Hindlimb muscle (tissue), 1 donor: ENCODE results near the gene ANKRD37. TPM values are rescaled to one million over a fixed set of nuclear protein-coding genes. Genes with fewer than 3 reads are reported as not detected.

Experiments
- DNase-seq: peaks from one replicate; pipeline ENCODE4 v3.0.0-alpha.2; 2013
- polyA plus RNA-seq: library from polyadenylated mRNA; unstranded; fragments of 120-200 nt; gene quantifications from one replicate; pipeline ENCODE4 v1.2.1, GENCODE V29; 2013; ENCODE audit not compliant: insufficient read length

Gene ANKRD37
- polyA plus RNA-seq, 1 donor: 16.0 TPM

- no peak for DNase-seq
Observed at GRCh38 chr4:185380320-185380719, 16.3 kb upstream of the ANKRD37 start.

DNA sequence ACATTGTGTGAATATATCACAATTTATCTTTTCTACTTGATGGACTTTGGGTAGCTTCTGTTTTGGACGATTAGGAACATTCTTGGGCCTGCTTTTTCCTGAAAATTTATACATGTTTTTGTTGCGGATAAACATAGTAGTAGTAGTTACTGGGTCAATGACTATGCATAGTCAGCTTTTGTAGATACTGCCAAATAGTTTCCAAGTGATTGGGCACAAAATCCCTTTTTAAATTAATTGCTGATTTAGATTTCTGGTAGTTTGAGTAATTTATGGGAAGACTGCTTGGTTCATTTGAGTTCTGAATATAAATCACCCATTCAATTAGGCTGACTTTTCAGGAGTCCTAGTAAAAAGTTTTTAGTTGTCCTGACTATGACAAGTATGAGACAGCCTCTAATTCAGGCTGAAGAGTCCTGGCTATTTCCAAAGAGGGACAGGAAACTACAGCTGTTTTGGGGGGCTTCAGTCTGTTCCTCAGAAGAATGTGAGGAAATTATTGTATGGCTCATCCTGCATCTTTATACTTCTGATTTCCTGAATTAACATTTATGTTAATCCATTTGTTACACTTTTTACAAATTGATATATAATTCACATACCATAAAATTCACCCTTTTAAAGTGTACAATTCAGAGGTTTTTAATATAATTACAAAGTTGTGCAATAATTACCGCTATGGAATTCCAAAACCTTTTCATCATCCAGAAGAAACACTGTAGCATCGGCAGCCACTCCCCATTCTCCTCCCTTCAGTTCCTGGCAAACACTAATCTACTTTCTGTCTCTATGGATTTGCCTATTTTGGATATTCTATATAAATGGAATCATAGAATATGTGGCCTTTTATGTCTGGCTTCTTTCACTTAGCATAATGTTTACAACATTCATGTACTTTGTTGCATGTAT is 15.1 kb upstream of the ANKRD37 start:
- no peak for DNase-seq

DNA sequence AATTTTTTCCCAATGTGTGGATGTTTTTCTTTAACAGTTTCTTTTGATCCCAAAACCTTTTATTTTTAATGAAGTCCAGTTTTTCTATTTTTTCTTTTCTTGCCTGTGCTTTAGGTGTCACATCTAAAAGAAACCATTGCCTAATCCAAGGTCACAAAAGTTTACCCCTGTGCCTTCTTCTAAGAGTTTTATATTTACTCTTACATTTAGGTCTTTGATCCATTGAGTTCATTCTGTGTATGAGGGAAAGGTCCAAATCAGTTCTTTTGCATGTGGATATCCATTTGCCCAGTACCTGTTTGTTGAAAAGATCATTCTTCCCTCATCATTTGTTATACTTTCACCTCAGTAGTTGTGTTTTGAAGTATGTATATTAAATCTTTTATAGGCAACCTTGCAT is 13.9 kb upstream of the ANKRD37 start:
- DNase-seq: no peak

GRCh38 chr4:185383451-185383850 is 13.2 kb upstream of the ANKRD37 start:
- no peak for DNase-seq

DNA sequence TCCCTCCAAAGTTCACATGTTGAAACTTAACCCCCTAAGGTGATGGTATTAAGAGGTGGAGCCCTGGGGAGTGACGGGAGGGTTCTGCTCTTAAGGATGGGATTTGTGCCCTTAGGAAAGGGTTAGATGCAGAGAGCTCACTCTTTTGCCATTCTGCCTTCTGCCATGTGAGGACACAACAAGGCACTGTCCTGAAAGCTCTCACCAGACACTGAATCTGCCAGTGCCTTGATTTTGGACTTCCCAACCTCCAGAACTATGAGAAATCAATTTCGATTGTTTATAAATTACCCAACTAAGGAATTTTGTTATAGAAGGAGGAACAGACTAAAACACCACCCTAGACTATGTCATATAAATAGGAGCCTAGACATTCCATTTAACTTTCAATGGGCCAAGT is 12.6 kb upstream of the ANKRD37 start:
- DNase-seq: no peak

DNA sequence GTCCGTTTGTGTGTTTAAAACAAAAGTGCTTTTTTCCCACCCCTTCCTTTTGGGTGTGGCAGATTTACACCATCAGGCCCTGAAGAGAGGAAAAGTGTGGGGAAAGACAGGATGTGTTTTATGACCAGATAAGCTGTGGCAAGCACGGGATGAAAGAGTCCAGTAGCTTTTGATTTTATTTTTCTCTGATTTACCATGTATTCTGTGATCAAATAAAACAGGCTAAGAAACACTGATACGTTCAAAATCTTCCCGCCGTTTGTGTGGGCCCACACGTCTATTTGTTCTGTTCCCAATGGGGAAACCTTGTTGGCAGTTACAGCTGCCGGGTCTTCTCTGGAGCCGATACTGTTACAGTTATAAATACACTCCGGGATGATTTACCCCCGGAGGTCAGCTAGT is 11.7 kb upstream of the ANKRD37 start:
- no peak for DNase-seq

DNA sequence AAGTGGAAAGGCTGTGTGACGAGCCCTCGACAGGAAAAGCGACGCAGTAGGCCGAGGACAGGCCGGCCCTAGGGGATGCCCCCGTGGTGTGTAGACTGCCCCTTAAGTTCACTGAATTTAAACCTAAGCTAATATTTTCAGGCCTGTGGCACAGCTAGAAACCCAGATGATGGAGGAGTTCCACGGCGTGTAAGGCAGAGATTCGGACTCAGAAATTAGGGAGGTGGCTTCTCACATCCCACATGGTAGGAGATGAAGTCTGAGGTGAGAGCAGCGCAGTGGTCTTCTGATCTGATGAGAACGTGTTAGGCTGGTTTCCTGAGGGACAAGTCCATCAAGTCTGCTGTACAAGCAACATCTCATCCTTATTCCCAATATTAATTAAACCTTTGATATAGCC is 8.7 kb upstream of the ANKRD37 start:
- no peak for DNase-seq

- DNase-seq: no peak
Observed at GRCh38 chr4:185390941-185391340, 5.7 kb upstream of the ANKRD37 start.

DNA sequence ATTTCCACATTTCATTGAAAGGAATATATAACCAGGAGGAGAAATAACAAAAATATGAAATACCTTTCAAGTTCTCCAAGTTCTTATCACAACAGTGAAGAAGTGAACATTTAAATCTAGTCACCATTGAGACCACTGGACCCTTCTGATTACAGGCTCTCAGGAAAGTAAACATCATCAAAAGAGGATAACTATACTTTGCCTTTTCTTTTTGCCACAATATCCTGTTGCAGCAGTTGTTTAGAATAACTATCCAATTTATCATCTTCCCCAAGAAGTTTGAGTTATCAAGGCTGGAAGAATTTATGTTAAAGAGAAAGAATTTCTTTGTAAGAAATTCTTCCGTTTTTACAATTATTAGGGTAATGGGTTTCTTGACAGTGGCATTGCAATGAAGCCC is 4.5 kb upstream of the ANKRD37 start:
- DNase-seq: no peak

- DNase-seq: peak; percentile 38
Observed at GRCh38 chr4:185394568-185395237, 1.9 kb upstream of the ANKRD37 start.

GRCh38 chr4:185395238-185395955 is 1.2 kb upstream of the ANKRD37 start, which contains the start of gene LRP2BP:
Gene LRP2BP (minus strand): TSS chr4:185395924. CDS start chr4:185378186, 17,738 bp downstream.
- DNase-seq: peak; percentile 41

DNA sequence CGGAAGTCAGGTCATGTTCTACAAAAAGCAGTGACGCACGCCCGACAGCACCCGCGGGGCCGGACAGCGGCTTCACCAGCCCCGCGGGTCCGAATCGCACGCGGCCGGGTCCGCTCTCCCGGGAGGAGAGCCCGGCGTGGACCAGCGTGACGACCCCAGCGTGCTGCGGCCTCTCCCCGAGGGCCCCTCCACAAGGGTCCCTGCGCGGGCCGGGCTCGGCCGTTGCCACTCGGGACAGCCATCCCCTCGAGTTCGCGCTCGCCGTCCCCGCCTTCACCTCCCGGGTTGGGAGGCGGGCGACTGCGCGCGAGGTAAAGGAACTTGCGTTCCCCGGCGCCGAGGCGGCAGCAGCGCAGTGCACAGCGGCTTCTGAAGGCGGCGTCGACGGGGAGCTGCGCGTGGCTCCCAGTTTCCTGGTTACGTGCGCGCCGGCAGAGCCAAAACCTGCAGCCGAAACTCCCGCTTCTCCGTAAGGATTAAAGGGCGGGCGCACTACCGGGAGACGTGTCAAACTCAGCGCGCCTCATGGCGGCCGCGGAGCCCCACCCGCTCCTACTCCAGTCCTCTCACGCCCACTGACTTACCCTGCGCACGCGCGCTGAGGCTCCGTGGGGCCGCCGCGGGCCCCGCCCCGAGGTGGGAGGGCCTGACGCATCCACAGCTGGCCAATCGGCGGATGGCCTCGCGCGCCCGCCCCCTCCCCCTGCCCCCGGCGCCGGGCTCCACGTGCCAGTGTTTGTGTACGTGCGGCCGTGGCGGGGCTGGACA is 501 bp upstream of the ANKRD37 start:
- DNase-seq: peak; percentile 97

DNA sequence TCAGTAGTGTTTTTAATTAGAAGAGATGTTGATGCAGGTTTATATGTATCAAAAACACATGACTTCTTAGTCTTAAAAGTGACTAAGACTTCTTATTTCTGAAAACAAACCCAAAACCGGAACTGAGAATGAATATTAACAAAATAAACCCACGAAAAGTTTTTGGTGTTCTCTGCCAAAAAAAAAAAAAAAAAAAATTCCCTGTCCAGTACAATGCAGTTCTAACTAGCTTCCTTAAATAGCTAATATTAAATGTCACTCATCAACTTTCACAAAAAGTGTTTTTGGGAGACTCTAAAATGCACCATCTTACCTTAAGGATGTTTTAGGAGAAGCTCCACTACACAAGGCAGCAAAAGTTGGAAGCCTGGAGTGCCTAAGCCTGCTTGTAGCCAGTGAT is 2.0 kb downstream of the ANKRD37 start:
- no peak for DNase-seq

GRCh38 chr4:185399466-185399865 is 2.8 kb downstream of the ANKRD37 start:
- no peak for DNase-seq

DNA sequence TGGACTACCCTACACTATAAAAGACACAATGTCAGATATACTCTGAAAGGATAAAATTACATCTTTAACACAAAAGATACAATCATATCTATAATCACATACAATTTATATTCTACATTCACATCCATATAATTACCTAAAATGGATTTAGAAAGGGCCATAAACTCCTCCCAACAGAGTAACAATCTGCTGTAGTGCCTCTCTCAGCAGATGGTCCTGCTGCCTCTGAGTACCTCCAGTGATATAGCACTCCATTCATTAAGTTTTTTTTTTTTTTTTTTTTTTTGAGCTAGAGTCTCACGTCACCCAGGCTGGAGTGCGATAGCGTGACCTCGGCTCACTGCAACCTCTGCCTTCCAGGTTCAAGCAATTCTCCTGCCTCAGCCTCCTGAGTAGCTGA is 7.4 kb downstream of the ANKRD37 start:
- no peak for DNase-seq

DNA sequence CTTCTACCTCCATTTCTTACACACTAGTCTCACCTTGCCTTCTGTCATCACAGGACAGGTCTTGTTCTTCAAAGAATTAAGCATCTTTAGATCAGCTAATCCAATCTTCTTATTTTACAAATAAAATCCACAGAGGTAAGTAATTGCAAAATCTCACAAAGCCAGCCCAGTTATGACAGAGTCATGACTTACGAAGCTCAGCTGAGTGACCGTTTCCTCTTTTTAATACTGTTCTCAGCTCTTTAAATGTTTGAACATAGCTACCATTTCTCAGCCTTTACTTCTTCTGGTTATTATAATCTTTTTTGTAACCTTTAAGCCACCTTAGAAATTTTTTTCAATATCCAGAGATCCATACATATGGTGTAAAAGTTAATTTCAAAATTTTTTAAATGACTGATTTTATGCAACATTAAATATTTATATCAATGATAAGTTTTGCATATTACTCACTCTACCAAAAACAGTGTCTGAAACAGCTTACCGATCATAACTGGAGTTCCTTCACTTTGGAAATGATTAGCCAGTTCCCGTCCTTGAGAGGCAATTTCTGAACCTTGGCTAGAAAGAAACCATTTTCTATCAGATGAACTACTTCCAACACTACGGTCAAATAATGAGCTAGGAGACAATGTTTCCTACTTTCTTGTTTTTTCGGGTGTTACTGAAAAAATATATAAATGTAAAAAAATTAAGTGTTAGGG is 8.8 kb downstream of the ANKRD37 start:
- DNase-seq: no peak

DNA sequence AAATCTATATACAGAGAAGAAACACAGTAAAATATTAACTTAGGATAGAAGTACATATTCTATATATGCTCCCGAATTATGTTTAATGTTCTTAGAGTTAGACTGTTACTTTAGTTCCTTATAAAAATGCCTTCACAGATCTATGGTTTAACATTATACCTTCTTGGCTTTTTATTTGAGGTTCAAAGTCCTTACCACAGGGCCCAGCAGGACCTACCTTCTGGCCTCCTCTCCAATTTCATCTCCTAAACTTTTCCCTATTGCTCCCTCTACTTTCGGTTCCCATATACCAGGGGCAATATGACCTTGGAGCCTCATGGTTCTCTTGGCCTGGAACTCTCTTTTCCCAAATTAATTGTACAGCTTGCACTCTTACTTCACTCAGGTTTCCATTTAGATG is 11.8 kb downstream of the ANKRD37 start:
- DNase-seq: no peak

DNA sequence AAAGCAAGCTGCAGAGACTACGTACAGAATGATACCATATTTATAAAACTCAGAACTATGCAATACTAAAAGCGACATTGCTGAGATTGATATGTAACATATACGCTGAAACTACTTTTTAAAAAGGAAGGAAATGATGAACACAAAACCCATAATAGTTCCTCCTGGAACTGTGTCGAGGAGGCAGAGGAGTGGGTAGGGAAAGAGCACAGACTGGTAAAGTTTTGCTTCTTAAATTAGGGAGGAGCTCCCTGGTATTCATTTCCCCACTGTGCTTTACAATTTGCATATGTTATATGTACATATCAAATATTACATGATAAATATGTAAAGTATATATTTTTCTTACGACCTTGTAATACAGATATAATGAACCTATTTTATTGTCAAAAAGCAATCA is 15.2 kb downstream of the ANKRD37 start:
- DNase-seq: no peak

GRCh38 chr4:185412412-185412811 is 15.8 kb downstream of the ANKRD37 start:
- no peak for DNase-seq

- no peak for DNase-seq
Observed at GRCh38 chr4:185416955-185417354, 20.3 kb downstream of the ANKRD37 start.

- no peak for DNase-seq
Observed at GRCh38 chr4:185421366-185422124, 24.9 kb downstream of the ANKRD37 start.
